OCI-LY3 (cell line): ENCODE results near the gene KLF2.

Source experiments
- H2AFZ ChIP-seq: fragments of 200-600, 300-600 bp; shearing (Covaris generic); 2 replicates; pipeline ENCODE4 v1.6.0; 2014; ENCODE audit warnings: antibody characterized with exemption, low read depth, low read length
- H3K27ac ChIP-seq: fragments of 200-600, 300-600 bp; sonication (generic); 2 replicates; pipeline ENCODE4 v1.5.1; 2014; ENCODE audit warnings: mild to moderate bottlenecking, low read length, moderate library complexity, mixed read lengths
- H3K27me3 ChIP-seq: fragments of 200-600, 300-600 bp; sonication (generic); 2 replicates; pipeline ENCODE4 v1.6.1; 2014; ENCODE audit warnings: low read depth, low read length, mixed read lengths
- H3K36me3 ChIP-seq: fragments of 200-600, 300-600 bp; sonication (generic); replicated peaks from 2 replicates; pipeline ENCODE3; 2014; ENCODE audit warnings: low read depth, low read length, mixed read lengths
- H3K4me1 ChIP-seq: fragments of 300-600, 200-600 bp; sonication (generic); 2 replicates; pipeline ENCODE4 v1.6.1; 2014; ENCODE audit warnings: low read length, mixed read lengths
- H3K4me2 ChIP-seq: fragments of 200-600, 300-600 bp; sonication (generic); 2 replicates; pipeline ENCODE4 v1.6.1; 2014; ENCODE audit warnings: low read length, mixed read lengths
- H3K4me3 ChIP-seq: fragments of 300-600, 200-600 bp; sonication (generic); 2 replicates; pipeline ENCODE4 v1.5.1; 2014; ENCODE audit warnings: antibody characterized with exemption, mild to moderate bottlenecking, low read length, moderate library complexity
- H3K79me2 ChIP-seq: fragments of 300-600, 200-600 bp; shearing (Covaris generic); 2 replicates; pipeline ENCODE4 v1.6.1; 2014; ENCODE audit warnings: mild to moderate bottlenecking, low read length, mixed read lengths
- H3K9ac ChIP-seq: fragments of 300-600, 200-600 bp; shearing (Covaris generic); 2 replicates; pipeline ENCODE4 v1.6.0; 2014; ENCODE audit warnings: mild to moderate bottlenecking, low read length, moderate library complexity
- H3K9me3 ChIP-seq: fragments of 200-600, 300-600 bp; shearing (Covaris generic); 2 replicates; pipeline ENCODE4 v1.6.1; 2014; ENCODE audit warnings: low read length, mixed read lengths; ENCODE audit not compliant: insufficient read depth
- H4K20me1 ChIP-seq: fragments of 200-600, 300-600 bp; sonication (generic); 2 replicates; pipeline ENCODE4 v1.6.1; 2016; ENCODE audit warnings: low read length, mixed read lengths; ENCODE audit not compliant: insufficient read depth
- EZH2phosphoT487 ChIP-seq: fragments of 200-600 bp; shearing (Covaris generic); IDR thresholded peaks from 2 replicates; pipeline ENCODE4 v1.6.1; 2018; ENCODE audit warnings: antibody characterized with exemption, mixed run types, low read depth
- TF ChIP-seq, protein P1 (sequence below): fragments of 200-600, 300-600 bp; sonication (generic); IDR thresholded peaks from 2 replicates; pipeline ENCODE4 v1.5.1; 2014; ENCODE audit warnings: antibody characterized with exemption, low read length, low read depth

The KLF2 gene

DNA sequence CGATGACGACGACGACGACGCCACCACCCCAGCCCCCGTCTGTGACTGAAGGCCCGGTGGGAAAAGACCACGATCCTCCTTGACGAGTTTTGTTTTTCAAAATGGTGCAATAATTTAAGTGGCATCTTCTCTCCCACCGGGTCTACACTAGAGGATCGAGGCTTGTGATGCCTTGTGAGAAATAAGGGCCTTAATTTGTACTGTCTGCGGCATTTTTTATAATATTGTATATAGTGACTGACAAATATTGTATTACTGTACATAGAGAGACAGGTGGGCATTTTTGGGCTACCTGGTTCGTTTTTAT is 2.5 kb downstream of the KLF2 start:
- peaks cover 32% of the 10 kb centered on the region for H3K4me1 ChIP-seq

DNA sequence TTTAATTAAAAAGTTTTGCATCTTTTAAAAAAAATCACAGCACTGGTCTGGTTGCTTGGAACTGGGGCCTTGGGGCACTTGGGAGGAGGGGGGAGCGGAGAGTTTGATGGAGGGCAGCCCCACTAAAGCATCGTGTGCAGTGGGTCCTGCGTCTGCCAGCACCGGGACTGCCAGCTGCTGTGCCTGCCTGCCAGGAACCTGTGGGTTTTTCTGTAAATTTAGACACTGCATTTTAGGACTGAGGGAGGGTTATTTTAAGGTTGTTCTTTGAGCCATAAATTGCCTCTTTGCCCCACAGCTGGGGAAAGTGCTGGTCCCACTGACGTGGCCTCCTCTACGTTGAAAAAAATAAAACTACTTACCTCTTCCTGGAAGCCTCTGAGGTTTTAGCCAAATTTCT is 2.9 kb downstream of the KLF2 start:
- no peak overlapping the region for H2AFZ ChIP-seq
- H3K27ac ChIP-seq, result no peak overlapping the region
- H3K36me3 ChIP-seq, result no peaks in the 10 kb centered on the region
- no peak overlapping the region for H3K4me3 ChIP-seq
- no peak overlapping the region for H3K9ac ChIP-seq
- H3K4me2 ChIP-seq, result peak overlapping the region; percentile 72
- no peaks in the 10 kb centered on the region for H3K9me3 ChIP-seq
- no peaks in the 10 kb centered on the region for H3K79me2 ChIP-seq
- H3K4me1 ChIP-seq, result peaks cover 32% of the 10 kb centered on the region
- peaks cover 76% of the 10 kb centered on the region for H3K27me3 ChIP-seq
- no peak for TF ChIP-seq EZH2phosphoT487
- TF ChIP-seq, protein P1, sequence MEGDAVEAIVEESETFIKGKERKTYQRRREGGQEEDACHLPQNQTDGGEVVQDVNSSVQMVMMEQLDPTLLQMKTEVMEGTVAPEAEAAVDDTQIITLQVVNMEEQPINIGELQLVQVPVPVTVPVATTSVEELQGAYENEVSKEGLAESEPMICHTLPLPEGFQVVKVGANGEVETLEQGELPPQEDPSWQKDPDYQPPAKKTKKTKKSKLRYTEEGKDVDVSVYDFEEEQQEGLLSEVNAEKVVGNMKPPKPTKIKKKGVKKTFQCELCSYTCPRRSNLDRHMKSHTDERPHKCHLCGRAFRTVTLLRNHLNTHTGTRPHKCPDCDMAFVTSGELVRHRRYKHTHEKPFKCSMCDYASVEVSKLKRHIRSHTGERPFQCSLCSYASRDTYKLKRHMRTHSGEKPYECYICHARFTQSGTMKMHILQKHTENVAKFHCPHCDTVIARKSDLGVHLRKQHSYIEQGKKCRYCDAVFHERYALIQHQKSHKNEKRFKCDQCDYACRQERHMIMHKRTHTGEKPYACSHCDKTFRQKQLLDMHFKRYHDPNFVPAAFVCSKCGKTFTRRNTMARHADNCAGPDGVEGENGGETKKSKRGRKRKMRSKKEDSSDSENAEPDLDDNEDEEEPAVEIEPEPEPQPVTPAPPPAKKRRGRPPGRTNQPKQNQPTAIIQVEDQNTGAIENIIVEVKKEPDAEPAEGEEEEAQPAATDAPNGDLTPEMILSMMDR, result no peak
- H4K20me1 ChIP-seq, result peaks cover 41% of the 10 kb centered on the region

More for the DNA sequence above, 2.5 kb downstream of the KLF2 start:
- Histone ChIP-seq H3K9me3 (no peaks in the 10 kb centered on the region), H3K9ac (no peak overlapping the region), H3K27me3 (peaks cover 77% of the 10 kb centered on the region), H3K36me3 (no peaks in the 10 kb centered on the region), H2AFZ (no peak overlapping the region), H4K20me1 (peaks cover 40% of the 10 kb centered on the region), H3K27ac (no peak overlapping the region), H3K4me3 (no peak overlapping the region), H3K79me2 (no peaks in the 10 kb centered on the region), H3K4me2 (no peak overlapping the region)
- TF ChIP-seq EZH2phosphoT487, result no peak
- TF ChIP-seq, protein P1, result no peak

DNA sequence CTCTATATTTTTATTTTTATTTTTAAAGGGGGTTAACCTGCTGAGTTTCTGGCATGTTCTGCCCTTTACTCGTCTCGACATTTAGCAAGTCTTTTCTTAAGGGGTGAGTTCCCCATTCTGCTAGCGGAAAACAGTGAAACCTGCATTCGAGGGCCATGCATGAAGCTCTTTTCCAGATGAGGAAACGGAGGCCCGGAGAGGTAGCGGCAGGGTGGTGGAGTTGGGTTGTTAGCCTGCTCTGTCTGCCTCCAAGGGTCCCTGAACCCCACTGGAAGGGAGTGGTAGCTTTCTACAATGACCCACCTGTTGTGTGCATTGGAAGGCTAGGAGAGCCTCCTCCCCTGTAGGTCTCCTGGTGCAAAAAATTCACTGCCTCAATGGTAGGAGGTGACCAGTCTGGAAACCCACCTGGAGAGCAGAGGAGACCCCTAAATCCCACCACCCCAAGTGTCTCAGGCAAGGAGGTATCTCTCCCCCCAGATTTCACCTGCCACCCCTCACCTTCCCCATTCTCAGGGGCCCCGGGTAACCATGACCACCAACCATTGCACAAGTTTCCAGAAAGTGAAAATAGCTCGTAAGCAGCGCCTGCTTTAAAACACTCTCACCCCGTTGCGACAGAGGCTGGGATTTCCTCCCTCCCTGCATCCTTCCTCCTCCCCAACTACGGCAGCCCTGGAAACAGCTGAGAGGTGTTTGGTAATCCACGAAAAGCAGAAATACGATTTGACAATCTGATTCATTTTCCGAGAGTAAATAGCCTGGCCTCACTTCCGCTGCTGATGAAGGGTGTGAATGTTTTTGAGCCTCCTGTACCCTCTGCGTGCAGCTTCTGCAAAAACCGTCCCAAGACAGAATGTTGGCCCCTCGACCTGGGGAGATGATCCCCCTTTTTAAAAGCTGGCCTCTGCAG is 3.5 kb downstream of the KLF2 start:
- no peak overlapping the region for H2AFZ ChIP-seq
- H3K4me3 ChIP-seq, result peak overlapping the region; percentile 44
- TF ChIP-seq, protein P1, result no peak
- TF ChIP-seq EZH2phosphoT487, result no peak
- H3K9ac ChIP-seq, result no peak overlapping the region
- peaks cover 32% of the 10 kb centered on the region for H3K4me1 ChIP-seq
- peak overlapping the region; percentile 72 for H3K4me2 ChIP-seq
- H3K27ac ChIP-seq, result no peak overlapping the region
- no peaks in the 10 kb centered on the region for H3K79me2 ChIP-seq
- H3K27me3 ChIP-seq, result peaks cover 73% of the 10 kb centered on the region
- H3K36me3 ChIP-seq, result no peaks in the 10 kb centered on the region
- H4K20me1 ChIP-seq, result peaks cover 41% of the 10 kb centered on the region
- no peaks in the 10 kb centered on the region for H3K9me3 ChIP-seq

DNA sequence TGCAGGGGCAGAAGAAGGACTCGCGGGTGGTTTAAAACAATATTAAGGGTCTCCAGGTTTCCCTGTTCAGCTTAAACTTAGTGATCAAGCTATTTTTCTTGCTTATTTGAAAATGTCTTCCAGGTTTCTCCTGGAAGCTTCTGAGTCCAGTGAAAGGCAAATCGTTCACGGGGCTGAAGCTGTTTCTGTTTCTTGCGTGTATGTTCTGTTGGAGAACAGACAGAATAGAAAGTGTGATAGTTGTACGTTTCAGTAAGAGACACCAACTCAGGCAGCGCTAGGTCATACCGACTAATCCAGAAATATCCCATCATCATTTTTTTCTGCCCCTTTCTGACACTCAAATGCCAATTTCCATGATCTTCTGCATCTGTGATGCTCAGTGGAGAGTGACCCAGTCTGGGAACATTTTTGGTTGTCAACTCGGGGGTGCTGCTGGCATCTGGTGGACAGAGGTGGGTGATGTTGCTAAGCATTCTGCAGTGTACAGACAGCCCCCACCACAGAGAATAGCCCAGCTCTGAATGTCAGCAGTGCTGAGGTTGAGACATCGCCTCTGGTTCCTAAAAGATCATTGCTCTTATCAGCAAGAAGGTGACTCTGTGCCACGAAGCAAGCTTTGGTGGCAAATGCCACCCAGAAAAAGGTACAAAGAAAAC is 4.3 kb downstream of the KLF2 start:
- Histone ChIP-seq H3K27me3 (peaks cover 72% of the 10 kb centered on the region), H3K9ac (no peak overlapping the region), H3K36me3 (no peaks in the 10 kb centered on the region), H3K27ac (no peak overlapping the region), H3K4me1 (peaks cover 32% of the 10 kb centered on the region), H3K4me3 (peak overlapping the region; percentile 44), H3K4me2 (peak overlapping the region; percentile 72), H4K20me1 (peaks cover 39% of the 10 kb centered on the region), H3K9me3 (no peaks in the 10 kb centered on the region), H3K79me2 (no peaks in the 10 kb centered on the region), H2AFZ (no peak overlapping the region)
- TF ChIP-seq EZH2phosphoT487, result no peak
- TF ChIP-seq, protein P1, result peak; percentile 50
